ENCODE data around the gene IRF5. TPM values are rescaled to one million over a fixed set of nuclear protein-coding genes. Genes with fewer than 3 reads are reported as not detected.
"Not testable (repeated sequence)": the region's sequence is repeated elsewhere in the genome, so short reads cannot be mapped to it uniquely, and the experiment has no call there.

IRF5 gene
- total RNA-seq, 1 experiment from 2014 or later, result not detected

- no peak for DNase-seq (ENCODE audit: low read depth)
Observed at GRCh38 chr7:128959296-128959695, 21.6 kb downstream of the IRF5 start.

- no peak for DNase-seq (ENCODE audit: low read depth)
Observed at GRCh38 chr7:128961030-128961659, 23.4 kb downstream of the IRF5 start.

GRCh38 chr7:128962899-128963298 lies 25.2 kb downstream of the IRF5 start:
- DNase-seq (ENCODE audit: low read depth), result no peak

- DNase-seq (ENCODE audit: low read depth), result no peak
Observed at GRCh38 chr7:128963327-128963757, 25.6 kb downstream of the IRF5 start.

- no peak for DNase-seq (ENCODE audit: low read depth)
Observed at GRCh38 chr7:128968624-128969023, 30.9 kb downstream of the IRF5 start.

GRCh38 chr7:128974241-128974934 lies 36.7 kb downstream of the IRF5 start:
- DNase-seq (ENCODE audit: low read depth), result no peak

- no peak for DNase-seq (ENCODE audit: low read depth)
Observed at GRCh38 chr7:128982105-128982504, 44.4 kb downstream of the IRF5 start.

- no peak for DNase-seq (ENCODE audit: low read depth)
Observed at GRCh38 chr7:128985660-128986059, 47.9 kb downstream of the IRF5 start.

- no peak for DNase-seq (ENCODE audit: low read depth)
Observed at GRCh38 chr7:128986609-128987008, 48.9 kb downstream of the IRF5 start.

GRCh38 chr7:128988372-128988771 lies 50.6 kb downstream of the IRF5 start:
- no peak for DNase-seq (ENCODE audit: low read depth)

- DNase-seq (ENCODE audit: low read depth), result no peak
Observed at GRCh38 chr7:128989961-128990360, 52.2 kb downstream of the IRF5 start.

GRCh38 chr7:128993419-128993818 lies 55.7 kb downstream of the IRF5 start:
- DNase-seq (ENCODE audit: low read depth), result no peak

GRCh38 chr7:128994560-128994959 lies 56.8 kb downstream of the IRF5 start:
- not testable (repeated sequence) for DNase-seq (ENCODE audit: low read depth)

- DNase-seq (ENCODE audit: low read depth), result no peak
Observed at GRCh38 chr7:128997181-128997580, 59.5 kb downstream of the IRF5 start.

Other genes starting within 250 kb of the IRF5 start
- gene CALU, start 198.6 kb upstream of the IRF5 start, total RNA-seq (2014; rRNA removed; shearing (Covaris generic)), result 513 and 575 TPM in 2 replicates
- not detected in 2 replicates for gene OPN1SW, start 162.1 kb upstream of the IRF5 start, total RNA-seq (2014; rRNA removed; shearing (Covaris generic))
- gene CCDC136, start 146.0 kb upstream of the IRF5 start, total RNA-seq (2014; rRNA removed; shearing (Covaris generic)), result 2.8 and 3.8 TPM in 2 replicates
- 6.7 and 11.2 TPM in 2 replicates for gene FLNC, start 107.5 kb upstream of the IRF5 start, total RNA-seq (2014; rRNA removed; shearing (Covaris generic))
- 234 TPM in 2 replicates for gene ATP6V1F, start 75.1 kb upstream of the IRF5 start, total RNA-seq (2014; rRNA removed; shearing (Covaris generic))
- gene KCP, start 27.2 kb upstream of the IRF5 start, total RNA-seq (2014; rRNA removed; shearing (Covaris generic)), result under 0.01 TPM in 1 of 2 replicates, not detected in the other
- gene TNPO3, start 117.2 kb downstream of the IRF5 start, total RNA-seq (2014; rRNA removed; shearing (Covaris generic)), result 53.4 and 59.0 TPM in 2 replicates
- 1.1 and 2.1 TPM in 2 replicates for gene TSPAN33, start 206.8 kb downstream of the IRF5 start, total RNA-seq (2014; rRNA removed; shearing (Covaris generic))